ENCODE measurements around the gene CBR3.
"Not testable (repeated sequence)": the region's sequence is repeated elsewhere in the genome, so short reads cannot be mapped to it uniquely, and the experiment has no call there.

CBR3 gene

DNA sequence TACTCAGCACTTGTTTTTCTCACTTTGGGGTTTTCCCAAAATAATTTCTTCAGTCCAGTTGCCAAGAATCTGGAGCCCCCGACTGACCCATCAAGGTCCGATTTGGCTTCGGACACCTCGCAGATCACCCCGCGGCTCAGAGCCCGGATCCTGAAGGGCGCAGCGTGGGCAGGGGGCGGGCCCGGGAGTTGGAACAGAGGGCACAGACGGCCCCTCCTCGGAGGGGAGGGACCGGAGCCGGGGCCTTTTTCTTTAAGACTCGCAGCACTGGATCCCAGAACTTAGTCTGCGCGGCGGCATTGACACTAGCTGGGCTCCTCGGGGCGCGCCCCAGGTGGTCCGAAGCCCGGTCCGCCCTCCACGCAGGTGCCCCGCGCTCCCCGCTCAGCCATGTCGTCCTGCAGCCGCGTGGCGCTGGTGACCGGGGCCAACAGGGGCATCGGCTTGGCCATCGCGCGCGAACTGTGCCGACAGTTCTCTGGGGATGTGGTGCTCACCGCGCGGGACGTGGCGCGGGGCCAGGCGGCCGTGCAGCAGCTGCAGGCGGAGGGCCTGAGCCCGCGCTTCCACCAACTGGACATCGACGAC is at the start of gene CBR3:
Gene CBR3, plus strand, starts transcription at position 277 of the 588 bp plus-strand sequence. Its CDS starts 114 bp downstream, at position 391.
- no peak for FAIRE-seq

- FAIRE-seq = no peak
These were observed 47.3 kb upstream of the CBR3 start for GRCh38 chr21:36087362-36088138.

GRCh38 chr21:36089946-36090345 is 44.9 kb upstream of the CBR3 start:
- no peak for FAIRE-seq

GRCh38 chr21:36092681-36093080 is 42.2 kb upstream of the CBR3 start:
- FAIRE-seq = no peak

GRCh38 chr21:36093512-36093911 is 41.4 kb upstream of the CBR3 start:
- no peak for FAIRE-seq

DNA sequence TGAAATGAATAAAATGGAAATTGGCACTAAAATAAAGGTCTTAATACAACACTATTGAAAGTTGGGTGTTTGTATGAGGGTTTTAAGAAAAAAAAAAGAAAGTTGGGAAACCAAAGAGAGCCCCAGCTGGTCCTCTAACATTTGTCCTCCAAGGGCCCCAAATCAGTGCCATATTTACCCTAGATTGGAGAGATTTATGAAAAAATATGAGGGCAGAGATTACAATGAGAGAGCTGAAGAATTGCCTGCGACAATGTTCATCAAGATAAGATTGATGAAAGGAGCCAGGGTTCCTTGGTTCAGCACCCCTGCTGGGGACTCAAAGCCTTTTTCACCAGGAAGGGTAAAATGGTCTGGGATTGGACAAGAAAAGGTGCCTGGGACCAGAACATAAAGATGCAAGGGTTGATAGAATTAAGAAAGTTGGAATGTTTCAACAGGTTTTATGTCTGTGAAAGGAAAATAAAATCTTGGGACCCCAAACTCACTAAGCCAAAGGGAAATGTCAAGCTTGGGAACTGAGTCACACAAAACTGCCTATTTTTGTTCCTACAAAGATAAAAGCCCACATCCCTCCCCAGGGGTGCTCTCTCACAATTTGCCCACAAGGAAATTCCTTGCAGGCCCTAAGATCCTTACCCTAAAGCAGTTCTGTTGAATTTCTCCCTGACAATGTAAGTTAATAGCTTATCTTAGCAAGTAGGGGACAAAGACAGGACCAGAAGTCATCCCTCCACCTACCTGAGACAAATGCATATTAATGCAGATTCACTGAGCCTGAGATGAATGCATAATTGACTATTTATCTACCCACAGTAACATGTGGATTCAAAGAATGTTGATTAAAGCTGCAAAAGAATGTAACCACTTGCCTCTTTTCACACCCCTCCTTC is 38.2 kb upstream of the CBR3 start:
- no peak for FAIRE-seq

DNA sequence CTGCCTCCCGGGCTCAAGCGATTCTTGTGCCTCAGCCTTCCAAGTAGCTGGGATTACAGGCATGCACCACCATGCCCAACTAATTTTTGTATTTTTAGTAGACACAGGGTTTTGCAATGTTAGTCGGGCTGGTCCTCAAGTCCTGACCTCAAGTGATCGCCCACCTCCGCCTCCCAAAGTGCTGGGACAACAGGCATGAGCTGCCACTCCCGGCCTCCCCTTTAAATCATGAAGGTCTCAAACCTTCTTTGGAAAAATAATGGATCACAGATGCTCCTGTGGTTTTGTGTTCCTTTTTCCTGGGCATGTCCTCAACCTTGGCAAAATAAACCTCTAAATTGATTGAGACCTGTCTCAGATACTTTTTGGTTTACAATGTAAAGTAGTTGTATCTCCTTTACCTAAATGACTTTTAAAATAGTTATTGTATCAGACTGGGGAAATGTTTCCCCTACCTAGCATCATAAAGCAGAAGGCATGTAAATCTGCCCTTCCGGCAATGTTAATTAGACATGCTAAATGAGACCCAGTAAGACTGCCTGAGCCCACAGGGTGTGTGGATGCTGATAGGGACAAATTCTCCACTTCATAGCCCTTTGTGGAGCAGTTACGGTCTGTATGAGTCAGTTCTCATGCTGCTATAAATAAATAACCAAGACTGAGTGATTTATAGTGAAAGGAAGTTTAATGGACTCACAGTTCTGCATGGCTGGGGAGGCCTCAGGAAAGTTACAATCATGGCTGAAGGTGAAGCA is 37.3 kb upstream of the CBR3 start:
- FAIRE-seq = no peak

- no peak for FAIRE-seq
These were observed 36.7 kb upstream of the CBR3 start for GRCh38 chr21:36098182-36098532.

DNA sequence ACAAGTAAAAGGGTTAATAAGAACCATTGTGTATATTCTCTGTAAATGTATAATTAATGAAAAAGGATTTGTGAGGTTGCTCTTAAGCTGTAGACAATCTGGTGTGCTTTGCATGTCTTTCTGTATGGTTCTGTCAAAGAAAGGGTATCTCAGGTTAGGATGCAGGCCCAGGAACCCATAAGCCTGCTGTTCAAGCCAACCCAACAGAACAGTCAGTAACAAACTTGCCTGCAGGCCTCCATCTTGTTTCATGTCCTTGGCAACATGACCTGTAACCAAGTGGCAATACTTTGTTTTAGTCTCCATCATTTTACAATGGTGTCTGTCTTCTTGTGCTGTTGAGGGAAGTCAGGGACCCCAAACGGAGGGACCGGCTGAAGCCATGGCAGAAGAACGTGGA is 35.9 kb upstream of the CBR3 start:
- no peak for FAIRE-seq

GRCh38 chr21:36099695-36100211 is 35.1 kb upstream of the CBR3 start:
- FAIRE-seq = not testable (repeated sequence)

- FAIRE-seq = no peak
These were observed 33.8 kb upstream of the CBR3 start for GRCh38 chr21:36100971-36101641.

GRCh38 chr21:36103434-36103833 is 31.4 kb upstream of the CBR3 start:
- FAIRE-seq = no peak

DNA sequence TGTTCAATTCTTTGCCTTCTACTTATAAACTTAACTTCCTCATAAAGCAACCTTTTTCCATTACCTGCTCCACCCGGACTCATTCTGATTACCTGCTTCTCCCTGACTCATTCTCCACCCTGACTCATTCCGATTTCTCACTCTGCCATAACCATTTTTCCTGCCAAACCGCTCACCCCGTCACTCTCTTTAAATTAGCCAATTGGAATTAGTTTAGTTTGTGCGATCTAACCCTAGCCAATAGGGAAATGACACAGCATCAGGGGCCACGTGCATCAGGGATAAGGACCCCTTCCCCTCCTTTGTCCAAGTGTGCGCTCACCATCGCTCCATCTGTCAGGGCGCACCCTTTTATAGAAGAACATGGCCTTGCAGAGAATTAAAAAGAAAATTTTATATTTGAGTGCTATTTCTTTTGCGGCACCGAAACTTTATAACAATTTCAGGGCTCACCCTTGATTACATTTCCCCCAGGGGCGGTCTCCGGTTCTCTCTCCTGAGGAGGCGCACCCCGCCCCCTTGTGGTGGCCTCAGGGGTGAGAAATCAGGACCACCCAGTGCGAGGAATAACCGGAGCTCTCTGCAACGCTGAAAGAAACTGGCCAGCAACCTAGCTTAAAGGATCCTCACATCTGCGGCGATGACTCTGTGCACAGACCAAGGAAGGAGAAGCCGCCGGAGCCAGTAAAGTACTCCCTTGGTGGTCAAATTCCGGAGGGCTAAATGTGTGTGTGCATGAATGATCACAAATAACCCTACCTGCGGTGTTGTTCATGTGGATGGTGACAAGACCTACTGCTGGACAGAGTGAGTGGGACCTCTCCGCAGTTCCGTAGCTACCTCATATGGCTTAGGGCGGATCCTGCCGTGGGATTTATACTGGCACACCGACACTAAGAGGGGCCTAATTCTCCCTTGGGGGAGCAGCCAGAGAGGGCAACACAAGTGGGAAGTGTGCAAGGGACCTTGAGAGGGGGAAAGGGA is 30.3 kb upstream of the CBR3 start:
- FAIRE-seq = no peak

GRCh38 chr21:36105327-36105842 is 29.5 kb upstream of the CBR3 start:
- FAIRE-seq = no peak

- no peak for FAIRE-seq
These were observed 25.0 kb upstream of the CBR3 start for GRCh38 chr21:36109868-36110267.

- no peak for FAIRE-seq
These were observed 23.6 kb upstream of the CBR3 start for GRCh38 chr21:36111238-36111637.

DNA sequence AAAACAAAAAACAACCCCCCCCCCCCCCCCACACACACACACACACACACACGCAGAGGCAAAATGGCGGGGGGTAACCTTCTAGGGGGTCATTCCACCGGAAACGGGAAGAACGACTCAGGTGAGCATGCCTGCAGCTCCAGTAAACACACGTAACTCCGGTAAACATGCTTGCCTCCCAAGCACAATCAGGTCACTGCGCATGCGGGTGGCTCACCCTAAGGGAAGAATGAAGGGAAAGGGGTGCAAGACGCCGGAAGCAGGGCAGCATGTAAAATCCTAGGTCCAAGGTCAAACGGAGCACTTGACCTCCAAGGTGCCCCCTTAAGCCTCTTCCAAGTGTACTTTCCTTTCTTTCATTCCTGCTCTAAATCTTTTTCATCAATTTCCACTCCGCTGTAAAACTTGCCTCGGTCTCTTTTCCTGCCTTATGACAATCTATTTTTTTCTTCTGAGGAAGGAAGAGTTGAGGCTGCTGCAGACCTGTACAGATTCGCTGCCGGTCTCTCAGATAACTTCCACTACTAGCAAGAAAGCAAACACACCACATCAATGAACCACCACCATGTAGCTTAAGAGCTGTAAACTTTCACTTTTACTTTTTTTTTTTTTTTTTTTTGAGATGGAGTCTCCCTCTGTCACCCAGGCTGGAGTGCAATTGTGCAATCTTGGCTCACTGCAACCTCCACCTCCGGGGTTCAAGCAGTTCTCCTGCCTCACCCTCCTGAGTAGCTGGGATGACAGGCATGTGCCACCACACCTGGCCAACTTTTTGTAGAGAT is 21.0 kb upstream of the CBR3 start:
- no peak for FAIRE-seq

DNA sequence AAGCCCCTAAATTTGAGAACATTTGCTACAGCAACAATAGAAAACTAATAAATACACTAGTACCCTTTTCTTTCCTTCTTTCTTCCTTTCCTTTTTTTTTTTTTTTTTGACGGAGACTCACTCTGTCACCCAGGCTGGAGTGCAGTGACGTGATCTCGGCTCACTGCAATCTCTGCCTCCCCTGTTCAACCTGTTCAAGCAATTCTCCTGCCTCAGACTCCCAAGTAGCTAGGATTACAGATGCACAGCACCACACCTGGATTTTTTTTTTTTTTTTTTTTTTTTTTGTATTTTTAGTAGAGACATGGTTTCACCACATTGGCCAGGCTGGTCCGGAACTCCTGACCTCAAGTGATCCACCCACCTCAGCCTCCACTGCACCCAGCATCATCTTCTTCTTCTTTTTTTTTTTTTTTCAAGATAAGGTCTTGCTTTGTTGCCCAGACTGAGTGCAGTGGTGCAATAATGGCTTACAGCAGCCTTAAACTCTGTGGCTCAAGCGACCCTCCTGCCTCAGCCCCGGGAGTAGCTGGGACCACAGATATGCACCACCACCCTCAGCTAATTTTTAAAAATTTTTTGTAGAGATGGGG is 19.6 kb upstream of the CBR3 start:
- FAIRE-seq = no peak

DNA sequence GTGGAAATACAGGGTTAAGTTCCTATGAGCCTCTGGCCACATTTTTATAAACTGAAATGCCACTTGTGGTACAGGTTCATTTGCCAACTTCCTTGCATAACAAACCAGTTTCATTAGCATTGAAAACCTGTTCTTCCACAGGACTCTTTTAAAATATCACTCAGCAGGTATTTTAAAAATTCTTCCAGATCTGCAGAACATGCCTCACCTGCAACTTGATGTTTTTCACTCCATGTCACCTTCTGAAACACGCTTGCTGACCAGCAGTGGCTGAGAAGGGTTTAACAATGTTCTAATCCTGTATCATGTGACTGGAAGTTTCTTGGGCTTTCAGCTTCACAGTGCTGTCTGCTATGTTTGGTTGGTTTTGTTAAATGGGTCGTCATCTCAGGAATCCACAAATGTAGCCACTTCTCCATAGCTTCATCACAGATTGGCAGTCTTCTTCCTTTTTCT is 17.6 kb upstream of the CBR3 start:
- no peak for FAIRE-seq
